ENCODE data around the gene CYP4F3. TPM values are rescaled to one million over a fixed set of nuclear protein-coding genes. Genes with fewer than 3 reads are reported as not detected.

The CYP4F3 gene
- total and polyA plus RNA-seq, 2 of the 13 experiments (the other 11 are each of a cell fraction or from before 2014, with no cell fraction given): 17.8 to 22.8 TPM

- TF ChIP-seq ZBTB42 (CRISPR knock-in tag; IDR thresholded peaks at IDR 0.05) (no peak), USF2 (IDR thresholded peaks at IDR 0.05; ENCODE audit: low read depth, low read length) (no peak), USF2 (CRISPR knock-in tag; IDR thresholded peaks at IDR 0.05; ENCODE audit: borderline replicate concordance) (no peak), CHD2 (IDR thresholded peaks at IDR 0.05; ENCODE audit: low read depth, low read length) (0 out of 2 replicates have a peak, but pooled peaks have one; percentile 32), ZNF598 (CRISPR knock-in tag; IDR thresholded peaks at IDR 0.05; ENCODE audit: borderline replicate concordance) (no peak), MTF1 (CRISPR knock-in tag; IDR thresholded peaks at IDR 0.05) (no peak), HNF4G (IDR thresholded peaks at IDR 0.05; ENCODE audit: borderline replicate concordance, low read depth, low read length) (peak; percentile 85), HNF4G (CRISPR knock-in tag; IDR thresholded peaks at IDR 0.05; ENCODE audit: borderline replicate concordance, low read depth) (no peak), XBP1 (CRISPR knock-in tag; IDR thresholded peaks at IDR 0.05) (no peak), ZNF646 (CRISPR knock-in tag; IDR thresholded peaks at IDR 0.05) (no peak), GZF1 (CRISPR knock-in tag; IDR thresholded peaks at IDR 0.05) (no peak), CBX2 (IDR thresholded peaks at IDR 0.05; ENCODE audit: low read depth, low read length) (no peak), CBX2 (CRISPR knock-in tag; IDR thresholded peaks at IDR 0.05; ENCODE audit: low read depth) (no peak), ZNF138 (CRISPR knock-in tag; IDR thresholded peaks at IDR 0.05; ENCODE audit: low read depth) (no peak), ZKSCAN5 (CRISPR knock-in tag; IDR thresholded peaks at IDR 0.05) (no peak), WIZ (CRISPR knock-in tag; IDR thresholded peaks at IDR 0.05) (no peak), BRD4 (CRISPR knock-in tag; IDR thresholded peaks at IDR 0.05) (no peak), PHF8 (CRISPR knock-in tag; IDR thresholded peaks at IDR 0.05) (no peak), CHD4 (IDR thresholded peaks at IDR 0.05; ENCODE audit: borderline replicate concordance, low read length) (no peak), ZC3H4 (CRISPR knock-in tag; IDR thresholded peaks at IDR 0.05; ENCODE audit: borderline replicate concordance) (no peak), RXRB (CRISPR knock-in tag; IDR thresholded peaks at IDR 0.05; ENCODE audit: borderline replicate concordance) (peak; percentile 65; the same call in 1 of the 2 replicates), ZNF335 (CRISPR knock-in tag; IDR thresholded peaks at IDR 0.05) (no peak)
- TF ChIP-seq, protein P1, sequence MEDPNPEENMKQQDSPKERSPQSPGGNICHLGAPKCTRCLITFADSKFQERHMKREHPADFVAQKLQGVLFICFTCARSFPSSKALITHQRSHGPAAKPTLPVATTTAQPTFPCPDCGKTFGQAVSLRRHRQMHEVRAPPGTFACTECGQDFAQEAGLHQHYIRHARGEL (CRISPR knock-in tag; IDR thresholded peaks at IDR 0.05): no peak
Measured at GRCh38 chr19:15673176-15673654, 32.5 kb downstream of the CYP4F3 start (continued).

All from HepG2 (cell line).